Gastrocnemius medialis (tissue), 4 donors: ENCODE results near the gene CRBN. TPM values are rescaled to one million over a fixed set of nuclear protein-coding genes. Genes with fewer than 3 reads are reported as not detected.

Source experiments
- ATAC-seq, 2 donors: fragments of 150-250 bp; one replicate each; pipeline ENCODE4 v1.9.1; 2016
- DNase-seq, 2 donors: peaks; one replicate each; pipeline ENCODE4 v3.0.0-alpha.2; 2019
- H3K27ac ChIP-seq, 4 donors: fragments of 200-600 bp; sonication (generic); 1 replicate in 1 of 4; 2 replicates in 3 of 4; pipeline ENCODE4 v1.5.1; 2016 to 2018; ENCODE audit warnings: mild to moderate bottlenecking in 2 of 4, moderate library complexity in 1 of 4
- H3K27me3 ChIP-seq, 3 donors: fragments of 200-600 bp; sonication (generic) in 2 of 3; 1 replicate in 1 of 3; 2 replicates in 2 of 3; pipeline versions ENCODE4 v1.5.1 to v1.6.0; 2016 to 2019; ENCODE audit warnings: mild to moderate bottlenecking in 1 of 3, moderate library complexity in 1 of 3
- H3K36me3 ChIP-seq, 2 donors: fragments of 200-600 bp; sonication (generic) in 1 of 2; one replicate each; pipeline ENCODE4 v1.5.1; 2017 to 2018
- H3K4me1 ChIP-seq, 2 donors: fragments of 200-600 bp; sonication (generic) in 1 of 2; one replicate each; pipeline ENCODE4 v1.5.1; 2016 to 2017; ENCODE audit warnings: mild to moderate bottlenecking in 2 of 2
- H3K4me3 ChIP-seq, 4 donors: fragments of 200-600 bp; sonication (generic) in 3 of 4; 1 replicate in 1 of 4; 2 replicates in 3 of 4; pipeline ENCODE4 v1.5.1; 2016 to 2019; ENCODE audit warnings: mild to moderate bottlenecking in 2 of 4
- H3K9me3 ChIP-seq, 3 donors: fragments of 200-600 bp; sonication (generic) in 2 of 3; 1 replicate in 1 of 3; 2 replicates in 2 of 3; pipeline ENCODE4 v1.5.1; 2016 to 2019
- CTCF ChIP-seq, 5 experiments: fragments of 450-650 bp in 3 of 5; fragments of 200-600 bp in 2 of 5; sonication (generic) in 2 of 5; IDR thresholded peaks in 4 of 5; conservative IDR thresholded peaks in 1 of 5; 1 replicate in 4 of 5; 2 replicates in 1 of 5; pipeline ENCODE4 v1.5.1; 2016 to 2019; ENCODE audit warnings: antibody characterized with exemption in 5 of 5, mild to moderate bottlenecking in 3 of 5, moderate library complexity in 3 of 5
- POLR2A ChIP-seq, 2 donors: fragments of 450-650 bp; IDR thresholded peaks; one replicate each; pipeline ENCODE4 v1.6.1; 2017; ENCODE audit warnings: antibody characterized with exemption in 2 of 2, mild to moderate bottlenecking in 2 of 2, moderate library complexity in 2 of 2
- in situ Hi-C, 4 donors: fragments of 200-750 bp; cut with MboI; loops; one replicate each; pipeline versions ENCODE4 v1.15.0 to v1.8.0; 2017; ENCODE audit warnings: low sequenced_read_pairs in 4 of 4
- intact Hi-C: fragments of 100-400 bp; cut with DNase I; formaldehyde crosslinking; loops from one replicate; pipeline ENCODE4 v1.15.1; 2023; ENCODE audit warnings: low total_unique reads
- total RNA-seq, 4 donors: library from RNA; depleted of rRNA; stranded (reverse); fragments of >200 nt; gene quantifications; one replicate each; pipeline versions ENCODE4 v1.1.0 to v1.2.3, GENCODE V29; 2016

The CRBN gene
- total RNA-seq, 4 donors from 2014 or later, result 49.2 to 101 (median 84.9) TPM

- TF ChIP-seq CTCF (IDR thresholded peaks at IDR 0.05 in 4 of 5, conservative IDR thresholded peaks at IDR 0.05 in 1 of 5) (no peak), POLR2A (IDR thresholded peaks at IDR 0.05) (no peak)
- no peak for ATAC-seq
- no peaks in the 10 kb centered on the region for H3K9me3 ChIP-seq
- in situ Hi-C loops, result no loop called here
- no peak overlapping the region for H3K27ac ChIP-seq
- no peaks in the 10 kb centered on the region for H3K36me3 ChIP-seq
- no peak for DNase-seq
- H3K4me3 ChIP-seq, result no peak overlapping the region
- no peaks in the 10 kb centered on the region for H3K4me1 ChIP-seq
- intact Hi-C loops, result no loop called here
- no peaks in the 10 kb centered on the region for H3K27me3 ChIP-seq
These were observed 61.8 kb downstream of the CRBN start for GRCh38 chr3:3117651-3118050.

GRCh38 chr3:3113042-3113709 lies 66.3 kb downstream of the CRBN start:
- intact Hi-C loops (no loop called here), in situ Hi-C loops (no loop called here)
- no peak for ATAC-seq

GRCh38 chr3:3110749-3111361 lies 68.6 kb downstream of the CRBN start:
- Histone ChIP-seq H3K27ac (no peak overlapping the region), H3K27me3 (no peaks in the 10 kb centered on the region), H3K9me3 (no peaks in the 10 kb centered on the region), H3K4me3 (no peak overlapping the region), H3K36me3 (no peaks in the 10 kb centered on the region), H3K4me1 (no peaks in the 10 kb centered on the region)
- TF ChIP-seq CTCF (IDR thresholded peaks at IDR 0.05 in 4 of 5, conservative IDR thresholded peaks at IDR 0.05 in 1 of 5) (no peak), POLR2A (IDR thresholded peaks at IDR 0.05) (no peak)
- in situ Hi-C loops (no loop called here), intact Hi-C loops (no loop called here)
- DNase-seq (no peak), ATAC-seq (no peak)

More at GRCh38 chr3:3113042-3113709, 66.3 kb downstream of the CRBN start:
- H3K4me3 ChIP-seq, result no peak overlapping the region
- no peaks in the 10 kb centered on the region for H3K27me3 ChIP-seq
- H3K36me3 ChIP-seq, result no peaks in the 10 kb centered on the region
- TF ChIP-seq POLR2A (IDR thresholded peaks at IDR 0.05) (no peak), CTCF (IDR thresholded peaks at IDR 0.05 in 4 of 5, conservative IDR thresholded peaks at IDR 0.05 in 1 of 5) (no peak)
- no peaks in the 10 kb centered on the region for H3K9me3 ChIP-seq
- DNase-seq, result no peak
- H3K4me1 ChIP-seq, result no peaks in the 10 kb centered on the region
- no peak overlapping the region for H3K27ac ChIP-seq

- intact Hi-C loops (no loop called here), in situ Hi-C loops (no loop called here)
- Histone ChIP-seq H3K27me3 (no peaks in the 10 kb centered on the region), H3K4me3 (no peak within 1 kb of the TSS), H3K27ac (no peak within 1 kb of the TSS), H3K36me3 (no peaks in the 10 kb centered on the region), H3K4me1 (no peaks in the 10 kb centered on the region), H3K9me3 (no peaks in the 10 kb centered on the region)
- DNase-seq (no peak), ATAC-seq (no peak)
- no peak for TF ChIP-seq CTCF (IDR thresholded peaks at IDR 0.05 in 4 of 5, conservative IDR thresholded peaks at IDR 0.05 in 1 of 5)
- no peak for TF ChIP-seq POLR2A (IDR thresholded peaks at IDR 0.05)
These were observed 69.2 kb downstream of the CRBN start, which contains the start of gene IL5RA for GRCh38 chr3:3110299-3110630. TSS of gene IL5RA (minus strand) at chr3:3110374. CDS start at chr3:3104984, 5,390 bp downstream.
